NCI-H1417 treated with DMSO at 0.1 percent for 48 hours (cell line): ENCODE measurements around the gene TTC9.

ENCODE experiments used
- DNase-seq: peaks from one replicate; lab custom pipeline; 2025; lab: John Stamatoyannopoulos, UW

The TTC9 gene

GRCh38 chr14:70641548-70642302 lies at the start of gene TTC9:
TTC9 (plus strand) TSS chr14:70641916; CDS start chr14:70642130, 214 bp downstream.
- no peak for DNase-seq

GRCh38 chr14:70594461-70594860 lies 47.3 kb upstream of the TTC9 start:
- no peak for DNase-seq

- DNase-seq, result no peak
These were observed 46.1 kb upstream of the TTC9 start for GRCh38 chr14:70595443-70596185.

GRCh38 chr14:70597731-70598130 lies 44.0 kb upstream of the TTC9 start:
- DNase-seq, result no peak

GRCh38 chr14:70599345-70599744 lies 42.4 kb upstream of the TTC9 start:
- no peak for DNase-seq

GRCh38 chr14:70600382-70601157 lies 41.1 kb upstream of the TTC9 start, which contains the start of gene MED6:
MED6 (minus strand) TSS chr14:70600655; CDS start chr14:70600637, 18 bp downstream.
- DNase-seq, result peak; percentile 78

- DNase-seq, result no peak
These were observed 40.6 kb upstream of the TTC9 start for GRCh38 chr14:70601162-70601561.

GRCh38 chr14:70602254-70602653 lies 39.5 kb upstream of the TTC9 start:
- DNase-seq, result no peak

- no peak for DNase-seq
These were observed 30.5 kb upstream of the TTC9 start for GRCh38 chr14:70611216-70611615.

- DNase-seq, result no peak
These were observed 25.1 kb upstream of the TTC9 start for GRCh38 chr14:70616646-70617045.

- no peak for DNase-seq
These were observed 23.4 kb upstream of the TTC9 start for GRCh38 chr14:70618314-70618713.

- no peak for DNase-seq
These were observed 22.0 kb upstream of the TTC9 start for GRCh38 chr14:70619708-70620107.

GRCh38 chr14:70622111-70622712 lies 19.5 kb upstream of the TTC9 start:
- DNase-seq, result peak; percentile 18

GRCh38 chr14:70624972-70625371 lies 16.7 kb upstream of the TTC9 start:
- no peak for DNase-seq

- no peak for DNase-seq
These were observed 9.8 kb upstream of the TTC9 start for GRCh38 chr14:70631948-70632347.

- no peak for DNase-seq
These were observed 5.6 kb upstream of the TTC9 start for GRCh38 chr14:70635971-70636595.

GRCh38 chr14:70638416-70638815 lies 3.3 kb upstream of the TTC9 start:
- no peak for DNase-seq

- no peak for DNase-seq
These were observed 673 bp upstream of the TTC9 start for GRCh38 chr14:70640938-70641547.

GRCh38 chr14:70642303-70643235 lies 853 bp downstream of the TTC9 start:
- DNase-seq, result no peak

GRCh38 chr14:70643967-70644366 lies 2.3 kb downstream of the TTC9 start:
- DNase-seq, result no peak
